Loucy (cell line): ENCODE measurements around the gene AHDC1.

Experiments
- H2AFZ ChIP-seq: fragments of 200-600 bp; sonication (generic); 2 replicates; pipeline ENCODE4 v1.6.0; 2016; ENCODE audit warnings: antibody characterized with exemption, mild to moderate bottlenecking, low read length, moderate library complexity
- H3F3A ChIP-seq: fragments of 200-600 bp; 2 replicates; pipeline ENCODE4 v1.6.0; 2016; ENCODE audit warnings: antibody characterized with exemption, low read depth, mild to moderate bottlenecking
- H3K27me3 ChIP-seq: fragments of 200-600 bp; sonication (generic); 2 replicates; pipeline ENCODE4 v1.6.1; 2014; ENCODE audit warnings: low read length, mild to moderate bottlenecking; ENCODE audit not compliant: insufficient read depth, poor library complexity, severe bottlenecking
- H3K36me3 ChIP-seq: fragments of 200-600 bp; sonication (generic); 2 replicates; pipeline ENCODE4 v1.6.1; 2016; ENCODE audit warnings: low read length; ENCODE audit not compliant: insufficient read depth
- H3K4me1 ChIP-seq: fragments of 200-600 bp; sonication (generic); 2 replicates; pipeline ENCODE4 v1.5.1; 2014; ENCODE audit warnings: low read length, mild to moderate bottlenecking; ENCODE audit not compliant: insufficient read depth, poor library complexity, severe bottlenecking
- H3K4me2 ChIP-seq: fragments of 200-600 bp; sonication (generic); 2 replicates; pipeline ENCODE4 v1.6.0; 2014; ENCODE audit warnings: antibody characterized with exemption, low read length, low read depth, mild to moderate bottlenecking; ENCODE audit not compliant: poor library complexity, severe bottlenecking
- H3K4me3 ChIP-seq: fragments of 200-600 bp; sonication (generic); 2 replicates; pipeline ENCODE4 v1.5.1; 2014; ENCODE audit warnings: low read length, mild to moderate bottlenecking, mixed read lengths; ENCODE audit not compliant: poor library complexity, severe bottlenecking
- H3K79me2 ChIP-seq: fragments of 200-600 bp; sonication (generic); 2 replicates; pipeline ENCODE4 v1.6.1; 2014; ENCODE audit warnings: low read length; ENCODE audit not compliant: insufficient read depth
- H3K9ac ChIP-seq: fragments of 200-600 bp; sonication (generic); 2 replicates; pipeline ENCODE4 v1.6.0; 2014; ENCODE audit warnings: mild to moderate bottlenecking, low read depth, low read length, moderate library complexity; ENCODE audit not compliant: poor library complexity, severe bottlenecking
- H3K9me2 ChIP-seq: fragments of 200-600 bp; sonication (generic); replicated peaks from 2 replicates; pipeline ENCODE4 v1.6.1; 2016; ENCODE audit warnings: low read depth, low read length, mixed read lengths
- H3K9me3 ChIP-seq: fragments of 200-600 bp; sonication (generic); 2 replicates; pipeline ENCODE4 v1.6.1; 2014; ENCODE audit warnings: mild to moderate bottlenecking, antibody characterized with exemption, low read length, low read depth; ENCODE audit not compliant: insufficient read depth
- H4K20me1 ChIP-seq: fragments of 200-600 bp; sonication (generic); 2 replicates; pipeline ENCODE4 v1.6.0; 2014; ENCODE audit warnings: antibody characterized with exemption, low read length, mild to moderate bottlenecking; ENCODE audit not compliant: insufficient read depth, poor library complexity, severe bottlenecking
- EZH2phosphoT487 ChIP-seq: fragments of 200-600 bp; IDR thresholded peaks from 2 replicates; pipeline ENCODE4 v1.6.1; 2018; ENCODE audit warnings: antibody characterized with exemption, mild to moderate bottlenecking, moderate library complexity, borderline replicate concordance
- TF ChIP-seq, protein P1 (sequence below): fragments of 200-600 bp; sonication (generic); conservative IDR thresholded peaks from 2 replicates; pipeline ENCODE4 v1.5.1; 2014; ENCODE audit warnings: mild to moderate bottlenecking, antibody characterized with exemption, low read length

AHDC1 gene

GRCh38 chr1:27585684-27586083 is 18.3 kb downstream of the AHDC1 start:
- no peaks in the 10 kb centered on the region for H3K4me1 ChIP-seq
- H3K9me2 ChIP-seq: no peaks in the 10 kb centered on the region
- TF ChIP-seq, protein P1, sequence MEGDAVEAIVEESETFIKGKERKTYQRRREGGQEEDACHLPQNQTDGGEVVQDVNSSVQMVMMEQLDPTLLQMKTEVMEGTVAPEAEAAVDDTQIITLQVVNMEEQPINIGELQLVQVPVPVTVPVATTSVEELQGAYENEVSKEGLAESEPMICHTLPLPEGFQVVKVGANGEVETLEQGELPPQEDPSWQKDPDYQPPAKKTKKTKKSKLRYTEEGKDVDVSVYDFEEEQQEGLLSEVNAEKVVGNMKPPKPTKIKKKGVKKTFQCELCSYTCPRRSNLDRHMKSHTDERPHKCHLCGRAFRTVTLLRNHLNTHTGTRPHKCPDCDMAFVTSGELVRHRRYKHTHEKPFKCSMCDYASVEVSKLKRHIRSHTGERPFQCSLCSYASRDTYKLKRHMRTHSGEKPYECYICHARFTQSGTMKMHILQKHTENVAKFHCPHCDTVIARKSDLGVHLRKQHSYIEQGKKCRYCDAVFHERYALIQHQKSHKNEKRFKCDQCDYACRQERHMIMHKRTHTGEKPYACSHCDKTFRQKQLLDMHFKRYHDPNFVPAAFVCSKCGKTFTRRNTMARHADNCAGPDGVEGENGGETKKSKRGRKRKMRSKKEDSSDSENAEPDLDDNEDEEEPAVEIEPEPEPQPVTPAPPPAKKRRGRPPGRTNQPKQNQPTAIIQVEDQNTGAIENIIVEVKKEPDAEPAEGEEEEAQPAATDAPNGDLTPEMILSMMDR: no peak
- no peak for TF ChIP-seq EZH2phosphoT487
- no peaks in the 10 kb centered on the region for H3K27me3 ChIP-seq
- H4K20me1 ChIP-seq: peaks cover 70% of the 10 kb centered on the region
- peaks cover 29% of the 10 kb centered on the region; the same call in 1 of the 2 replicates for H3K36me3 ChIP-seq
- no peaks in the 10 kb centered on the region for H3F3A ChIP-seq
- H3K9me3 ChIP-seq: no peaks in the 10 kb centered on the region
- no peak overlapping the region for H3K9ac ChIP-seq
- H2AFZ ChIP-seq: no peak overlapping the region
- H3K4me2 ChIP-seq: no peak overlapping the region
- H3K79me2 ChIP-seq: peaks cover 98% of the 10 kb centered on the region
- no peak overlapping the region for H3K4me3 ChIP-seq

GRCh38 chr1:27584453-27584852 is 19.5 kb downstream of the AHDC1 start:
- H3K4me2 ChIP-seq: no peak overlapping the region
- no peaks in the 10 kb centered on the region for H3K27me3 ChIP-seq
- H3K9me2 ChIP-seq: no peaks in the 10 kb centered on the region
- peaks cover 61% of the 10 kb centered on the region for H4K20me1 ChIP-seq
- H3K4me1 ChIP-seq: no peaks in the 10 kb centered on the region
- H3K36me3 ChIP-seq: peaks cover 26% of the 10 kb centered on the region; the same call in 1 of the 2 replicates
- TF ChIP-seq EZH2phosphoT487: no peak
- TF ChIP-seq, protein P1: no peak
- no peak overlapping the region for H3K4me3 ChIP-seq
- H2AFZ ChIP-seq: no peak overlapping the region
- H3K9me3 ChIP-seq: no peaks in the 10 kb centered on the region
- H3K9ac ChIP-seq: no peak overlapping the region
- H3K79me2 ChIP-seq: peaks cover 99% of the 10 kb centered on the region
- no peaks in the 10 kb centered on the region for H3F3A ChIP-seq

GRCh38 chr1:27583479-27583878 is 20.5 kb downstream of the AHDC1 start:
- H4K20me1 ChIP-seq: peaks cover 63% of the 10 kb centered on the region
- H3K79me2 ChIP-seq: peaks cover 97% of the 10 kb centered on the region
- H3K4me1 ChIP-seq: no peaks in the 10 kb centered on the region
- H3K9me3 ChIP-seq: no peaks in the 10 kb centered on the region
- H3K27me3 ChIP-seq: no peaks in the 10 kb centered on the region
- no peak for TF ChIP-seq EZH2phosphoT487
- TF ChIP-seq, protein P1: no peak
- H3K4me3 ChIP-seq: no peak overlapping the region
- no peak overlapping the region for H2AFZ ChIP-seq
- H3K9me2 ChIP-seq: no peaks in the 10 kb centered on the region
- peaks cover 17% of the 10 kb centered on the region; the same call in 1 of the 2 replicates for H3K36me3 ChIP-seq
- H3F3A ChIP-seq: no peaks in the 10 kb centered on the region
- H3K9ac ChIP-seq: no peak overlapping the region
- no peak overlapping the region for H3K4me2 ChIP-seq
